ENCODE measurements around the gene EGFLAM. TPM values are rescaled to one million over a fixed set of nuclear protein-coding genes. Genes with fewer than 3 reads are reported as not detected.

Gene EGFLAM
- 10.1 and 12.5 TPM in 2 replicates for total RNA-seq (2012; rRNA removed)

GRCh38 chr5:38258319-38259061 lies at the start of gene EGFLAM:
Gene EGFLAM, plus strand, starts transcription at chr5:38258559. Its CDS starts 196 bp downstream, at chr5:38258755.
- H3K36me3 ChIP-seq (ENCODE audit: insufficient read depth, low read length), result no peaks in the 10 kb centered on the region
- no peaks in the 10 kb centered on the region for H3K4me1 ChIP-seq (ENCODE audit: control insufficient read depth, insufficient read depth, low read length)
- H3K9me3 ChIP-seq (replicated peaks; ENCODE audit: low read length), result no peaks in the 10 kb centered on the region
- H3K9ac ChIP-seq (ENCODE audit: low read depth, low read length), result no peak within 1 kb of the TSS
- peak within 1 kb of the TSS; percentile 79 for H3K4me2 ChIP-seq (ENCODE audit: low read length)
- H3K4me3 ChIP-seq (ENCODE audit: low read length), result peak within 1 kb of the TSS; percentile 62
- peaks cover 83% of the 10 kb centered on the region for H3K27me3 ChIP-seq (ENCODE audit: control insufficient read depth, insufficient read depth, low read length)

GRCh38 chr5:38208782-38209378 lies 49.5 kb upstream of the EGFLAM start:
- H3K4me1 ChIP-seq (ENCODE audit: control insufficient read depth, insufficient read depth, low read length), result no peaks in the 10 kb centered on the region
- H3K4me2 ChIP-seq (ENCODE audit: low read length), result no peak overlapping the region
- H3K36me3 ChIP-seq (ENCODE audit: insufficient read depth, low read length), result no peaks in the 10 kb centered on the region
- no peak overlapping the region for H3K9ac ChIP-seq (ENCODE audit: low read depth, low read length)
- no peaks in the 10 kb centered on the region for H3K9me3 ChIP-seq (replicated peaks; ENCODE audit: low read length)
- no peak overlapping the region for H3K4me3 ChIP-seq (ENCODE audit: low read length)
- peaks cover 45% of the 10 kb centered on the region for H3K27me3 ChIP-seq (ENCODE audit: control insufficient read depth, insufficient read depth, low read length)

DNA sequence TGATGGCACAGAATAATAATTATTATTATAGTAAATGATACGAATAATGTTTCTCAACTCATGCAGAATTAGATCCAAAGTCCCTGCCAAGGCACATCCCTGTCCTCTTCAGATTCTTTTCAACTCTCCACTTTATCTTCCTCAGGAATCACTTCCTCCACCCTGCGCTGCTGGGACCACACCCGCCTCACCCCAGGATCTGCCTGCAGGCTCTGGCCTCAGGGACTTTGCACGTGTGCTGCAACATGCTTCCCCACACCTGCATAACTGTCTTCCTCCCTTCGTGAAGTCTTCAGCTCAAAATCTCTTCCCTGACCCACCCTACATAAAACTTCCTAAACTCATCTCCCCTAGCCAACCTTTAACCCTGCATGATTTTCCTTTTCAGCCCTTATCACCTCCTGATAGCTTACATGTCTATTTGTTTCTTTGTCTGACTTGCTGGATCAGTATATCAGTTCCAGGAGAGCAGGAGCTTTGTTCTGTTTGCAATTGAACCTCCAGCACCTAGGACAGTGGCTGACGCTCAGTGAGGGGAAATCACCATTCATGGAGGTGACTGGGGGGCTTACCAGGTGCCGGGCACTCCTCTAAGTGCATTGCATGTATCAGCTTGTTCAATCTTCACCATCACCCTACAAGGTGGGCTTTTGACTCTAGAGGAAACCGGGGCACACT lies 47.5 kb upstream of the EGFLAM start:
- H3K4me2 ChIP-seq (ENCODE audit: low read length), result no peak overlapping the region
- H3K9ac ChIP-seq (ENCODE audit: low read depth, low read length), result no peak overlapping the region
- H3K9me3 ChIP-seq (replicated peaks; ENCODE audit: low read length), result no peaks in the 10 kb centered on the region
- no peak overlapping the region for H3K4me3 ChIP-seq (ENCODE audit: low read length)
- peaks cover 32% of the 10 kb centered on the region for H3K27me3 ChIP-seq (ENCODE audit: control insufficient read depth, insufficient read depth, low read length)
- H3K4me1 ChIP-seq (ENCODE audit: control insufficient read depth, insufficient read depth, low read length), result no peaks in the 10 kb centered on the region
- H3K36me3 ChIP-seq (ENCODE audit: insufficient read depth, low read length), result no peaks in the 10 kb centered on the region

- Histone ChIP-seq H3K4me1 (ENCODE audit: control insufficient read depth, insufficient read depth, low read length) (no peaks in the 10 kb centered on the region), H3K9ac (ENCODE audit: low read depth, low read length) (no peak overlapping the region), H3K27me3 (ENCODE audit: control insufficient read depth, insufficient read depth, low read length) (peaks cover 27% of the 10 kb centered on the region), H3K4me3 (ENCODE audit: low read length) (no peak overlapping the region), H3K36me3 (ENCODE audit: insufficient read depth, low read length) (no peaks in the 10 kb centered on the region), H3K4me2 (ENCODE audit: low read length) (no peak overlapping the region), H3K9me3 (replicated peaks; ENCODE audit: low read length) (no peaks in the 10 kb centered on the region)
These were observed 47.0 kb upstream of the EGFLAM start for GRCh38 chr5:38211354-38211710.

- Histone ChIP-seq H3K4me1 (ENCODE audit: control insufficient read depth, insufficient read depth, low read length) (no peaks in the 10 kb centered on the region), H3K9ac (ENCODE audit: low read depth, low read length) (no peak overlapping the region), H3K27me3 (ENCODE audit: control insufficient read depth, insufficient read depth, low read length) (peaks cover 19% of the 10 kb centered on the region), H3K9me3 (replicated peaks; ENCODE audit: low read length) (no peaks in the 10 kb centered on the region), H3K4me3 (ENCODE audit: low read length) (no peak overlapping the region), H3K36me3 (ENCODE audit: insufficient read depth, low read length) (no peaks in the 10 kb centered on the region), H3K4me2 (ENCODE audit: low read length) (no peak overlapping the region)
These were observed 46.1 kb upstream of the EGFLAM start for GRCh38 chr5:38212307-38212706.

- Histone ChIP-seq H3K36me3 (ENCODE audit: insufficient read depth, low read length) (no peaks in the 10 kb centered on the region), H3K4me1 (ENCODE audit: control insufficient read depth, insufficient read depth, low read length) (no peaks in the 10 kb centered on the region), H3K27me3 (ENCODE audit: control insufficient read depth, insufficient read depth, low read length) (peaks cover 6% of the 10 kb centered on the region), H3K4me3 (ENCODE audit: low read length) (no peak overlapping the region), H3K9ac (ENCODE audit: low read depth, low read length) (no peak overlapping the region), H3K4me2 (ENCODE audit: low read length) (no peak overlapping the region), H3K9me3 (replicated peaks; ENCODE audit: low read length) (no peaks in the 10 kb centered on the region)
These were observed 32.3 kb upstream of the EGFLAM start for GRCh38 chr5:38226091-38226490.

DNA sequence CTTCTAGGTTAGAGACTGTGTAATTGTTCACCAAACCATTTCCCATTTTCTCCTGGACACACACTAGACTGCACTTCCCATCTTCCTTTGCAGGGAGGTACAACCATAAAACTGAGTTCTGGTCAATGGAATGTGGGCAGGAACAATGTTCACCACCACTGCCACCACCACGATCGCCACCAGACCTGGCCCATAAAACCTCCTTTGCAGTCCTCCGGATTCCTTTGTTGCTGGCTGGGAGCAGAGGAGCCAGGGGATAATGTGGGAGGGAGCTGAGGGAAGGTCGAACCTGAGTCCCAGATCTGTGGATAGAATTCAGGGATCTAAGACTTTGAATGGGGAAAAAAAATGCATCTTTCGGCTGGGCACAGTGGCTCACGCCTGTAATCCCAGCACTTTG lies 29.4 kb upstream of the EGFLAM start:
- H3K9me3 ChIP-seq (replicated peaks; ENCODE audit: low read length), result no peaks in the 10 kb centered on the region
- H3K36me3 ChIP-seq (ENCODE audit: insufficient read depth, low read length), result no peaks in the 10 kb centered on the region
- peaks cover 6% of the 10 kb centered on the region for H3K27me3 ChIP-seq (ENCODE audit: control insufficient read depth, insufficient read depth, low read length)
- H3K4me1 ChIP-seq (ENCODE audit: control insufficient read depth, insufficient read depth, low read length), result no peaks in the 10 kb centered on the region
- H3K4me2 ChIP-seq (ENCODE audit: low read length), result no peak overlapping the region
- H3K4me3 ChIP-seq (ENCODE audit: low read length), result no peak overlapping the region
- no peak overlapping the region for H3K9ac ChIP-seq (ENCODE audit: low read depth, low read length)

- Histone ChIP-seq H3K4me3 (ENCODE audit: low read length) (no peak overlapping the region), H3K9ac (ENCODE audit: low read depth, low read length) (no peak overlapping the region), H3K4me1 (ENCODE audit: control insufficient read depth, insufficient read depth, low read length) (no peaks in the 10 kb centered on the region), H3K4me2 (ENCODE audit: low read length) (no peak overlapping the region), H3K27me3 (ENCODE audit: control insufficient read depth, insufficient read depth, low read length) (no peaks in the 10 kb centered on the region), H3K36me3 (ENCODE audit: insufficient read depth, low read length) (no peaks in the 10 kb centered on the region), H3K9me3 (replicated peaks; ENCODE audit: low read length) (no peaks in the 10 kb centered on the region)
These were observed 23.6 kb upstream of the EGFLAM start for GRCh38 chr5:38234737-38235136.

DNA sequence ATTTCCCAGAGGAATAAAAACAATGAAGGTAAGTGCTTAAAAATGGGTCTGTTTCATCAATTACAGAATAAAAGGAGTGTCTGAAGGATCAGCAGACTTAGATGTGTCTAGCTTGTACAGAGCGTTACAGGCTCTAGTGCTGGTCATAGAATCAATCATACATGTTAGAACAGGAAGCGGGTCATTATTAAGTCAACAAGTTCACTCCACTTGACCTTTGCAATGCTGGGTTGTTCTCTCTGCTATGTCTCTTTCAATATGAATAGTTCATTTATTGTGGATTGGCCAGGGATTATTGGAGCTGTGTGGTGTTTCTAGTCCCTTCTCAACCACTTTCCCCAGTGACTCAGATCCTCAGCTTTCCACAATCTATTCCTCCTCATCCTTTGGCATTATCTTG lies 20.7 kb upstream of the EGFLAM start:
- H3K4me2 ChIP-seq (ENCODE audit: low read length), result no peak overlapping the region
- no peak overlapping the region for H3K4me3 ChIP-seq (ENCODE audit: low read length)
- no peaks in the 10 kb centered on the region for H3K9me3 ChIP-seq (replicated peaks; ENCODE audit: low read length)
- no peaks in the 10 kb centered on the region for H3K4me1 ChIP-seq (ENCODE audit: control insufficient read depth, insufficient read depth, low read length)
- H3K9ac ChIP-seq (ENCODE audit: low read depth, low read length), result no peak overlapping the region
- H3K27me3 ChIP-seq (ENCODE audit: control insufficient read depth, insufficient read depth, low read length), result peaks cover 3% of the 10 kb centered on the region
- H3K36me3 ChIP-seq (ENCODE audit: insufficient read depth, low read length), result no peaks in the 10 kb centered on the region

GRCh38 chr5:38240212-38240611 lies 18.1 kb upstream of the EGFLAM start:
- Histone ChIP-seq H3K4me1 (ENCODE audit: control insufficient read depth, insufficient read depth, low read length) (no peaks in the 10 kb centered on the region), H3K27me3 (ENCODE audit: control insufficient read depth, insufficient read depth, low read length) (peaks cover 6% of the 10 kb centered on the region), H3K4me2 (ENCODE audit: low read length) (no peak overlapping the region), H3K9ac (ENCODE audit: low read depth, low read length) (no peak overlapping the region), H3K9me3 (replicated peaks; ENCODE audit: low read length) (no peaks in the 10 kb centered on the region), H3K36me3 (ENCODE audit: insufficient read depth, low read length) (no peaks in the 10 kb centered on the region), H3K4me3 (ENCODE audit: low read length) (no peak overlapping the region)

- H3K36me3 ChIP-seq (ENCODE audit: insufficient read depth, low read length), result no peaks in the 10 kb centered on the region
- no peak overlapping the region for H3K4me2 ChIP-seq (ENCODE audit: low read length)
- no peak overlapping the region for H3K9ac ChIP-seq (ENCODE audit: low read depth, low read length)
- no peak overlapping the region for H3K4me3 ChIP-seq (ENCODE audit: low read length)
- peaks cover 9% of the 10 kb centered on the region for H3K27me3 ChIP-seq (ENCODE audit: control insufficient read depth, insufficient read depth, low read length)
- no peaks in the 10 kb centered on the region for H3K4me1 ChIP-seq (ENCODE audit: control insufficient read depth, insufficient read depth, low read length)
- no peaks in the 10 kb centered on the region for H3K9me3 ChIP-seq (replicated peaks; ENCODE audit: low read length)
These were observed 16.7 kb upstream of the EGFLAM start for GRCh38 chr5:38241655-38242054.
